IPS-18c (cell line): ENCODE results near the gene AFF1.
"Not testable (repeated sequence)": the region's sequence is repeated elsewhere in the genome, so short reads cannot be mapped to it uniquely, and the experiment has no call there.

Source experiments
- H3K4me3 ChIP-seq: 2 replicates; pipeline ENCODE4 v1.7.0; 2013; ENCODE audit warnings: low read depth, mild to moderate bottlenecking, low read length, moderate library complexity; ENCODE audit not compliant: insufficient read depth
- H3K9me3 ChIP-seq: one replicate; pipeline ENCODE4 v1.6.1; 2013; ENCODE audit warnings: mild to moderate bottlenecking, low read length, moderate library complexity; ENCODE audit not compliant: control insufficient read depth, insufficient read depth

Gene AFF1

DNA sequence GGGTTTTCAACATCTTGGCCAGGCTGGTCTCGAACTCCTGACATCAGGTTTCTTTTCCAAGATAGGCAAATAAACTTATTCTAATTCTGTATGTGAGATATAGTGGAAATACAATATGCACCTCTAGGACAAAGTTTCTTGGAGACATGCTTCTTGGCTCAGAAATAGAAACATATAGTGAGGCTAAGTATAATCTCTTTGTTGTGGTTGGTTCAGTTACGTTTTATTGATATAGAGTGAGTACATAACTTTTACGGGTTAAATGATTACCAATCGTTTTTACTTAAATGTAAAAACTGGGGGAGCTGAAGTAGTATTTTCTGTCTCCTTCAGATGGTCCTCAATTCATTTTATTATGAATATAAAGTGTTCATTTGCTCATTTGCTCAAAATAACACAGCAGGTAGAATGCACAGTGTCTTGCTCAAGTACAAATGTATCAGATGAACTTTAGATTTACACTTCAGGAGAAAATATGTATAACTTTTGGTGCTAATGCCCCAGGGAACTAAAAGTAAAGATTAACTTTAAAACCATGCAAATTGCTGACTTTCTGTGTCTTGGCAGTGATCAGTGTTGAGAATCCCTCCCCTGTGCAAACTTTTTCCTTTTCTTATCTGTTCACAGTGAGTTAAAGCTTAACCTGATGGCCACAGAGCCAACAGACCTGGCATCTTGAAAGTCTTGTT is 77.6 kb downstream of the AFF1 start:
- H3K4me3 ChIP-seq: no peak overlapping the region
- no peaks in the 10 kb centered on the region for H3K9me3 ChIP-seq

DNA sequence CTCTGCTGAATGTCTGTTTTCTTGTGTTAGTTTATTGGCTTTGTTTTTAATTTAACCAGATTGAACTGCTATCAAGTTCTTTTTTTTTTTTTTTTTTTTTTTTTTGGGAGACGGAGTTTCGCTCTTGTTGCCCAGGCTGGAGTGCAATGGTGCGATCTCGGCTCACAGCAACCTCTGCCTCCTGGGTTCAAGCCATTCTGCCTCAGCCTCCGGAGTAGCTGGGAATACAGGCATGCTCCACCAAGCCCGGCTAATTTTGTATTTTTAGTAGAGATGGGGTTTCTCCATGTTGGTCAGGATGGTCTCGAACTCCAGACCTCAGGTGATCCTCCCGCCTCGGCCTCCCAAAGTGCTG is 78.1 kb downstream of the AFF1 start:
- H3K4me3 ChIP-seq, H3K9me3 ChIP-seq: not testable (repeated sequence)

DNA sequence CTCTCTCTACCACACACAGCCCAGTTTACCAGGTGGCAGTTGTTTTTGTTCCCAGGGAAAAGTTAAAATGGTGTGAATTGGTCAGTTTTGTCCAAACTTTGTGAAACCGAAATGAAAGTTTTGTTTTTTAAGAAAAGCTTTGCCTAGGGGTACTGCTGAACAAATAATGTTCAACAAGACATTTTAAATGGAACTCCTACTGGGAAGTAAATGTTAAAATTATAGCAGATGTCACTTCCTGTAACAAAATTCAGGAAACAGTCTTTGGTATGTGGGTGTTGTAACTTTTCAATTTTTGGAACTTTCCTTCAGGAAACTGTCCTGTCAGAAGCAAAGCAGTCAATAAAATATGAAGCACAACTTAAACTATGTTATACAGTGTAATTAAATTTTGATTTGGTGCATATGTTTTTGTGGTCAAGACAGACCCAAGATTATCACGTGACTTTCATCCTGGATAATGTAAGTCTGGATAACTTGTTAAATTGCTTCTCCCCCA is 79.5 kb downstream of the AFF1 start:
- no peak overlapping the region for H3K4me3 ChIP-seq

DNA sequence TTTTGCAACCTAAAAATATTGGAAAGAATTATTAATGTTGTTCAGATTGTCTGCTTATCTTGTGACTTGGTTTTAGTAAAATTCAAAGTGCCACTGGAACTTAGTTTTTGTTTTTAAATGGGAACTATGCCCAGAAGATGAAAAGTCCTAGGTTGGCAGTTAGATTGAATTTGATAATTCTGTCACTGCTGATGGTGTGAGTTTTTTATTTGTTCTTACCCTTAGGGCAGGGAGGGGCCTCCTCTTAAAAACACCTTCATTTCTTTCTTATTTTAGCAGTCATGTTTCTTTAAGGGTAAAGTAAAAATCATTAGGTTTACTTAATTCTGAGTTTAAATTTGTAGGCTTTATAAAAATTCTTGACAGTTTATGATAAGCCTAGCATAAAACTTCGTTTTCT is 80.6 kb downstream of the AFF1 start:
- Histone ChIP-seq H3K9me3 (no peaks in the 10 kb centered on the region), H3K4me3 (no peak overlapping the region)

More for the DNA sequence above, 79.5 kb downstream of the AFF1 start:
- no peaks in the 10 kb centered on the region for H3K9me3 ChIP-seq

DNA sequence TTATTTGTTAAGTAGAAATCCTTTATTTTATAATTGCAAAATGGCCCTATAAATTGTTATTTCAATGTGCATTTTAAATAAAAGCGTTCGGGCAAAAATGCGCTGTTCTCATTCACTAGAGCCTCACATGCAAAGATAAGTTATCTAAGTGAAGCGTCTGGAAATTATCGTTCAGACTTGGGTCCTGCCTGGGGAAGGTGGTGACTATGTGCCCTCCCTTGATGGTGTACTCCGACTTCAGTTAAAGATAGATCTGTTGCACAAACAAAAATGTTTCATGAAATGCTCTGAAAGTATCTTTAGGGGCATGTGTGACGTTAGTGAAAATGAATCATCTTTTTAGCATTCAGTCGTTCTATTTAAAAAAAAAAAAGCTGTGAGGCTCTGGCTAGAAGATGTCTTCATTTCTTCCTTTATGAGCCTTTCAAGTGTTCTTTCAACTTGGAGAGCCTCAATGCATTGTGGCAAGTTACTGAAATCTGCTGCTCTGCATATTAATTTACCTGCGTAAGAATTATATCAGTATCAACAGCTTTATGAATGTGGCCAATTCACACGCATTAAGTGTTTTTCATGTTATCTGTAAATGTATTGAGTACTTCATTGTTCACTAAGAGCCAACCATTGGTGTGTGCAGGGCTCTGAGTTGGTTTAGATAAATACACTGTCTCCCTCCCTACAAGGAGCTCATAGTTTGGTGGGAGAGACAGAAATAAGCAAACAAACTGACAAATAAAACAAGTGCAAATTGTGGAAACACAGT is 83.0 kb downstream of the AFF1 start:
- Histone ChIP-seq H3K9me3 (no peaks in the 10 kb centered on the region), H3K4me3 (no peak overlapping the region)

DNA sequence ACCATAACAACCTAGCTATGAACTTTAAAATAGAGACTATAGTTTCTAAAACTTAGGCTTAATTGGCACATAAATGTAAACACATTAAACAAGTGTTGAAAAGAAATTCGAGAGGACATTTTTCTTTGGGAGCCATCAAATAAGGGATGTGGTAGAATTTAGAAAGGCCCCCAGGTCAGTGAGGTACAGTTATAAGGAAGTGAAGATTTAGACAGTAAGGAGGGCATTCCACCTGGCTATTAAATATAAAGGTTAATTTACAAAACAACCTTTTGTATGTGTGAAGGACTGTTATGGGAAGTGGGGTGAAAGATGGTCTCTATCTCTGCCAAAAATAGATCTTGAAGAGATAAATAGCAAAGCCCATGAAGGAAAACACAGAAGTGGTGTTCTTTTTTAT is 83.9 kb downstream of the AFF1 start:
- H3K4me3 ChIP-seq: no peak overlapping the region
- H3K9me3 ChIP-seq: no peaks in the 10 kb centered on the region

DNA sequence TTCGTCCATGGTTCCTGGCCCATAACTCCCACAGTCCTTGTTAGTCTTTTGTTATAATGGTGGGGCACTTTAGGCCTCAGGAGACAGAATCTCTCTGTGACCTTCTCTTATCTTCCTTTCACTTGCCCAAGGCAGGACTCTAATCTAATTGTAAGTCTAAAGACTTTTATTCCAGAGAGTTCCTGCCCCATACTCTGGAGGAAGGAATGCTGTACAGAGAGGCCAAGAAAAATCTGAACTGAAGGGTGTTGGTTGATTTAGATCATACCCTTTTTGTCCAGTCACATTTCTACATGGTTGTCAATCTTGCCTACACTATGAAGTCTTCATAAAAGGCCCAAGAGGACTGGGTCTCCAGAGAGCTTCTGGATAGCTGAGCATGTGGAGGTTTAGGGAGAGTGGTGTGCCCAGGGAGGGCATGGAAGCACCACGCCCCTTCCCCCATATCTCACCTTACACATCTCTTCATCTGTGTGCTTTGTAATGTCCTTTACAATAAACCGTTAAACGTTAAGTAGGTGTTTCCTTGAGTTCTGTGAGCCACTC is 84.5 kb downstream of the AFF1 start:
- H3K4me3 ChIP-seq: no peak overlapping the region

DNA sequence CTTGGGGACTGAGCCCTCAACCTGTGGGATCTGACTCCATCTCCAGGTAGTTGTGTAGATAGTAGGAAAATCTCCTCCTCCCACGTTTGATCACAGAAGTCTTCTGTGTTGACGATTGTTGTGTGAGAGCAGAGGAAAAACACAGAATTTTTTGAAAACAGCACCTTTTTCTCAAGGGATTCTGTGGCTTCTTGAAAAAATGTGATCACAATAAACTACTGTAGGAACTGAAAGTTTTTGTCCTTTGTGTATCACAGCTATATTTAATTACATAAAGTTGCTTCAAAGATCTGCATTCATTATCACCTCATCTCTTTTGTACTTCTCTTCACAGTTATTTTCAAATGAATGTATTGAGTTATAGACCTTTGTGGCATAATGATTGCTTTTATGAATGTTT is 85.1 kb downstream of the AFF1 start:
- H3K9me3 ChIP-seq: no peaks in the 10 kb centered on the region
- H3K4me3 ChIP-seq: no peak overlapping the region

More for the DNA sequence above, 84.5 kb downstream of the AFF1 start:
- H3K9me3 ChIP-seq: no peaks in the 10 kb centered on the region

DNA sequence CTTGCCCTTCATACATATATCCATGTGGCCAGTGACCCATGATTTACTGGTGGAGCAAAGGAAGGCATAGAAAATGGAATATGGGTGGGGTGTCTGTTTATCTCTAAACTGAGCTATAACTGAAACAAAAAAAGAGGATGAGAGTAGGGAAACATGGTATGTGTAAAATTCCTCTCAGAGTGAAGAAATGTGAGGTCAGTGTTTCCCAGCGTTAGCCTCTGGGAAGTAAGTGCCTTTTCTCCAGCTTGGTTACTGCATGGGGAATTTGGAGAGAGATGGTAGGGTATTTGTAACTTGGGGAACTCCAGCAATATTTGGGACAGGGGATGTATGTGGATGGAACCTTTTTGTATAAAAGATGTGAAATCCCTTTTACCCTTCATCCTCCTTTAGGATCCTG is 89.4 kb downstream of the AFF1 start:
- Histone ChIP-seq H3K4me3 (no peak overlapping the region), H3K9me3 (no peaks in the 10 kb centered on the region)

DNA sequence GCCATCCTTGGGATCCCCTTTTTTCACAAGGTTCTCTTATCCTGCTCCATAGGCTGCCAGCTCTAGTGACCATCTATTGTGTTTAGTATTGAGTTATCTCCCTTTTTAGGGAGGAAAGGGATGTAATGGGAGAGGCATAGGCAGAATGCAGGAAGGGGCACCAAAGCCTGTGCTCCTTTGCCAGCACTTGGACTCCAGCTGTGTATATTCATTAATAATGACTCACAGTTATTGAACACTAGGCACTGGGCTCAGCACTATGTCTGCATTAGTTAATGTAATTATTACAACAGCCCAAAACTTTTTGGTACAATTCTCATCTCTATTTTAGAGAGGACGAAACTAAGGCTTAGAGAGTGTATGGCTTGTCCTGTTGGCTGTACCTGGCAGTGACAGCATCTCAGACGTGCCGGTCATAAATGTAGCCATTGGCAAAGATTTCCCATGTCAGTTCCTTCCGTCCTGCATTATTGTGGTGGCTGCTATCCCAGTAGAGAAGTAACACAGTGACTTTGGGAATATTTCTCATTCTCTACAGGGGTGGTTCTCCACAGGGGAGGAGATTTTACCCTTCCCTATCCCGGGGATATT is 90.3 kb downstream of the AFF1 start:
- Histone ChIP-seq H3K9me3 (no peaks in the 10 kb centered on the region), H3K4me3 (no peak overlapping the region)

DNA sequence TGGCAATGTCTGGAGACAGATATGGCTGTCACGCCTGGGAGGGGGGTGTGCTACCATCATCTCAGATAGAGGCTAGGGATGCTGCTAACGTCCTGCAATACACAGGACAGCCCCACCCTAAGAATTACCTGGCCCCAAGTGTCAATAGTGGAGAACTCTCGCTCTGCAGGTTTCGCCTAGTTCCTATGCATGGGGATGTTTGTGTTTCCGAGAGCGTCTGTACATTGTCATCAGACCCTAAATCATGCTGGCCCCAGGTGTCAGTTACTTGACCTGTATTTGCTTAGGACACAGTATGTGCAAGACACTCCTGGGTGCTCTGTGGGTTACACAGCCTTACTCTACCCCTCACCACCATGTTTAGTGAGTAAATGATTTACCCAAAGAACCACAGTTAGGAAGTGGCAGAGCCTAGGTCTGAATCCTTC is 90.8 kb downstream of the AFF1 start:
- H3K9me3 ChIP-seq: no peaks in the 10 kb centered on the region

DNA sequence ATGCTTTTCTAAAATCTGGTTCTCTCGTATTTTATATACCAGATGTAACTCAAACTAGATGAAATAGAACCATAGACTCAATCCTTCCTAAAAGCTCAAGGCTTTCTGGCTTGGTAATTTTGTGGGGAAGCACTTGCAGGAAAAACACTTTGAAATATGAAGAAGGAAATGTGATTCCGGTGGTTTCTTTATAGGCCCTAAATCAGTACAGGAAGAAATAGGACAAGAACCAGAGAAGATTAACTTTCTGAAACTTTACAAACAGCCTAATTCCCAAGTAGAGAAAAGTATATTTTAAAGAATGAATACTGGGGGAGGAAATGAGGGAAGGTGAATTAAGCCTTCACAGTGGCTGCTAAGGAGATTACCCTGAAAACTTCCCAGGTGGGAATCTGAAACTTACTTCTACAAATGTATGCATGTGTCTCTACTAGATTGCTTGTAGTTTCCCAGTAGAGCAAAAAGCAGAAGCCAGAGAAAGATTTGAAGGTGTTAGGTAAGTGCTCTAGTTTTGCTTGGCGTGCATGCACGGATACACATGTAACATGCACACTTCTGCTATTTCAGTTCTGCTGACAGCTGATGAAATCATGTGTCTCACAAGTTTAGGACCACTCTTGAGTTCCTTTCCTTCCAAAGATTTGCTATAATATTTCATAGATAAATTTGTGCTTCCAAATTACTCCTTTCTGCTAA is 92.1 kb downstream of the AFF1 start:
- H3K4me3 ChIP-seq: no peak overlapping the region

More for the DNA sequence above, 90.8 kb downstream of the AFF1 start:
- H3K4me3 ChIP-seq: no peak overlapping the region

DNA sequence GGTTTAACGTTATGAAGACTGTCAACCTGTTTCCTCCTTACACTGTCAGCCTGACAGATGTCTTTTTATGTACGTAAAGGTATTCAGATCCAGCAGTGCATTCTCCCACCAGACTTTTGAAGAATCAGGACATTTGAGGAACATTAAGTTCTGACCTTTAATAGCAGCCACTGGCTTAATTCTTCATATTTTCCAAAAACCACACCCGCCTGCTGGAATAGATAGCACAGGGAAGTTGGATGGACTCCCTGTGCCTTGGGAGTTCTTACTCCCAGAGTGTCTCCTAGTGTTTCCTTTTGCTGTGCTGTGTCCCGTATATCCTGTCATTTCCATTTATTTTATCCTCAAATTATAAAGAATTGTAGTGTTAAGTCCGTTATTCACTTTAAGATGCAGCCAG is 94.5 kb downstream of the AFF1 start:
- Histone ChIP-seq H3K4me3 (no peak overlapping the region), H3K9me3 (no peaks in the 10 kb centered on the region)

More for the DNA sequence above, 92.1 kb downstream of the AFF1 start:
- no peaks in the 10 kb centered on the region for H3K9me3 ChIP-seq

DNA sequence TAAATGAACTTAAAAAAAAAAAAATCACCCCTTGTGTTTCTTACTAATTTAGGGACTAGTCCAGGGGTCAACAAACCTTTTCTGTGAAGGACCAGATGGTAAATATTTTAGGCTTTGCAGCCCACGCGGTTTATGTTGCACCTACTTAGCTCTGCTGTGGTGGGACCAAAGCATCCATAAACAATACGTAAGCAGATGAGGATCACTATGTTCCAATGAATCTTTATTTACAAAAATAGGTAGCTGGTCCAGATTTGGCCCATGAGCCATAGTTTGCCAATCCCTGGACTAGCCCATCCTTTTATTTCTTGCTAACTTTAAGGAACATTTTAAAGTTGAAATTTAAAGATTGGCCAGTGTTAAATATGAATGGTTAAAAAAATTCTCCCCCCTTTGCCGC is 95.3 kb downstream of the AFF1 start:
- H3K9me3 ChIP-seq: no peaks in the 10 kb centered on the region
- H3K4me3 ChIP-seq: no peak overlapping the region

DNA sequence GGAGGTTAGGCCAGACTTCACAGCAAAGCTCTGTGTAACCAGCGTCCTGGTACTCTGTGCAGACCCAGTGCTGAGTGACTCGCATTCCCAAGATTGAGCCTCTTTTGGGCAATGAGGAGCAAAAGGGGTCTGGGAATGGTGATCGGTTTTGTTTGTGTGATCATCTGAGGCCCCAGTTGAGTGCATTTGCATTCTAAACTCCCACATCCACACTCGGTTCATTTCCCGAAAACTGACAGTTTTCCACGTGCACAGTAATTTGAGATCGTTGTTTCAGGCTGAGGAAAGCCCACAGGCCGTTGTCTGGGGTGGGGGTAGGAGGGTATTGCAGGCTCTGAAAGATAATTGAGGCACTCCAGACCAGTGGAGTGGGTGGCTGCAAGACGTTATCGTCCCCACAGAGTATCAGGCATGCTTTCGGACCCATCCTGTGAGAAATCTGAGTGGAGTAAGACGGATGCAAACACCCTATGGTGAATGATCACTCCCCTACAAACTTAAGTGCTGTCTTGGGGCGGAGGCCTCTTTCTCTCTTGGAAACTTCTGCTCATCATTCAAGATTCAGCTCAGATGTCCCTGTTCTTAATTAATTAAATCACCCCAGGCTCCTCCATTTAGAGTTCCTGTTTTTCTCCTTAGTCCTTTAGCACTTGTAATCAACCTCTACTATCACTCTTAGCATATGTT is 96.1 kb downstream of the AFF1 start:
- H3K9me3 ChIP-seq: no peaks in the 10 kb centered on the region
- H3K4me3 ChIP-seq: no peak overlapping the region

DNA sequence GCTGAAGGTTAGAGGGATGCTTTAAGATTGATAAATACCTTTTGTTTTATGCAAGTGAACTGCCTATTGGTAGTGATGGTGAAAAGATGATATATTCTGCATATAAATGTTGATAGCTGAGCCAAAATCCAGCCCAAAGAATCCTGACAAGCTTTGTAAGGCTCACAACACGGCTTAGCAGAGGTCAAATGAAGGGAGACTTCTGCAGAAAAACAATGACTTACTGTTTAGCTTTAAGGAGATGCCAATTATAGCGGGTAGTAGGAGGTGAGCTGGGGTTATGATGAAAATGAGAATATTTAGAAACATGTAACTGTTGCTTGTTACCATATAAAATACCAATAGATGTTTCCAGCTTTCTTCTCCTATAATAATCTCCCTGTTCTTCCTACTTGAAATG is 97.1 kb downstream of the AFF1 start:
- Histone ChIP-seq H3K9me3 (no peaks in the 10 kb centered on the region), H3K4me3 (no peak overlapping the region)
